ENCODE measurements around the gene CHST12. TPM values are rescaled to one million over a fixed set of nuclear protein-coding genes. Genes with fewer than 3 reads are reported as not detected.

The CHST12 gene
- total and polyA plus RNA-seq, 11 donors = 12.5 to 20.7 (median 14.8) TPM

GRCh38 chr7:2478399-2478785, 75.0 kb downstream of the CHST12 start:
- Histone ChIP-seq H3K36me3 (no peaks in the 10 kb centered on the region), H3K4me1 (peaks cover 4 to 37% (median 29%) of the 10 kb centered on the region in 12 donors), H3K27ac (peak overlapping the region in 5 of 12 donors; percentile 7 to 52 (median 42)), H3K4me3 (peak overlapping the region in 3 of 12 donors; percentile 2 to 36 (median 28)), H3K27me3 (peaks cover 0 to 29% (median 0%) of the 10 kb centered on the region in 9 donors), H3K9me3 (peaks cover 0 to 9% (median 7%) of the 10 kb centered on the region in 12 donors)
- intact Hi-C loops (cut with DNase I) = loop anchor here in 6 of 10 donors (5.0 to 10.0 kb wide), 4 partner anchors 44 to 206 kb away; partner anchors contain the start of genes AMZ1 (in 2 of the 6), BRAT1 (in 2 of the 6) and IQCE (in 2 of the 6)
- WGBS, 4 donors = 26 to 52% (median 36%) methylated on average over 10 to 11 of the region's 11 CpGs
- DNase-seq = peak in 4 of 5 donors; percentile 74 to 85 (median 76)
- no peak for TF ChIP-seq CTCF (IDR thresholded peaks at IDR 0.05)
- no peak for TF ChIP-seq POLR2A (IDR thresholded peaks at IDR 0.05)
- ATAC-seq = peak; percentile 52 to 81 (median 70)

GRCh38 chr7:2478800-2479199, 75.4 kb downstream of the CHST12 start:
- DNase-seq = peak in 1 of 5 donors; percentile 20
- Histone ChIP-seq H3K27me3 (peaks cover 0 to 29% (median 0%) of the 10 kb centered on the region in 9 donors), H3K4me1 (peaks cover 4 to 39% (median 30%) of the 10 kb centered on the region in 12 donors), H3K4me3 (peak overlapping the region in 4 of 12 donors; percentile 2 to 36 (median 16)), H3K9me3 (peaks cover 0 to 11% (median 8%) of the 10 kb centered on the region in 12 donors), H3K27ac (peak overlapping the region in 5 of 12 donors; percentile 7 to 52 (median 42)), H3K36me3 (no peaks in the 10 kb centered on the region)
- WGBS, 4 donors = 60 to 82% (median 63%) methylated on average over 5 to 19 of the region's 19 CpGs
- intact Hi-C loops (cut with DNase I) = loop anchor here in 6 of 10 donors (5.0 to 10.0 kb wide), 4 partner anchors 44 to 206 kb away; partner anchors contain the start of genes AMZ1 (in 2 of the 6), BRAT1 (in 2 of the 6) and IQCE (in 2 of the 6)
- ATAC-seq = no peak
- TF ChIP-seq POLR2A (IDR thresholded peaks at IDR 0.05) (no peak), CTCF (IDR thresholded peaks at IDR 0.05) (no peak)

GRCh38 chr7:2479276-2480069, 76.1 kb downstream of the CHST12 start:
- DNase-seq (peak in 1 of 5 donors; percentile 5), ATAC-seq (no peak)
- peak overlapping the region in 1 of 12 donors; percentile 28 for H3K4me3 ChIP-seq
- H3K9me3 ChIP-seq = peaks cover 0 to 11% (median 8%) of the 10 kb centered on the region in 12 donors
- H3K4me1 ChIP-seq = peaks cover 4 to 44% (median 30%) of the 10 kb centered on the region in 12 donors
- WGBS, 4 donors = 63 to 75% (median 69%) methylated on average over 15 to 16 of the region's 16 CpGs
- H3K36me3 ChIP-seq = no peaks in the 10 kb centered on the region
- peak overlapping the region in 2 of 12 donors; percentile 42 to 47 for H3K27ac ChIP-seq
- peaks cover 0 to 29% (median 0%) of the 10 kb centered on the region in 9 donors for H3K27me3 ChIP-seq
- TF ChIP-seq CTCF (IDR thresholded peaks at IDR 0.05) (no peak), POLR2A (IDR thresholded peaks at IDR 0.05) (no peak)
- intact Hi-C loops (cut with DNase I) = loop anchor here in 8 of 10 donors (2.0 to 10.0 kb wide), 7 partner anchors 38 to 205 kb away; partner anchors contain the start of genes BRAT1 (in 3 of the 8), IQCE (in 3 of the 8), AMZ1 (in 2 of the 8) and LFNG (in 1 of the 8)

GRCh38 chr7:2480070-2480408, 76.6 kb downstream of the CHST12 start:
- Histone ChIP-seq H3K4me1 (peaks cover 4 to 44% (median 30%) of the 10 kb centered on the region in 12 donors), H3K4me3 (no peak overlapping the region), H3K27me3 (peaks cover 0 to 25% (median 0%) of the 10 kb centered on the region in 9 donors), H3K36me3 (no peaks in the 10 kb centered on the region), H3K27ac (peak overlapping the region in 1 of 12 donors; percentile 19), H3K9me3 (peaks cover 0 to 11% (median 8%) of the 10 kb centered on the region in 12 donors)
- intact Hi-C loops (cut with DNase I) = loop anchor here in 4 of 10 donors (2.0 to 10.0 kb wide), 4 partner anchors 37 to 75 kb away; partner anchors contain the start of genes BRAT1 (in 1 of the 4), IQCE (in 1 of the 4) and LFNG (in 1 of the 4)
- ATAC-seq = peak in 1 of 4 donors; percentile 2
- WGBS, 4 donors = 37 to 69% (median 47%) methylated on average over 5 to 21 of the region's 21 CpGs
- TF ChIP-seq CTCF (IDR thresholded peaks at IDR 0.05) (no peak), POLR2A (IDR thresholded peaks at IDR 0.05) (no peak)
- DNase-seq = peak in 2 of 5 donors; percentile 35 to 65
